Kidney (tissue), 14 donors: ENCODE measurements around the gene MYCBP2. TPM values are rescaled to one million over a fixed set of nuclear protein-coding genes. Genes with fewer than 3 reads are reported as not detected.
"Not testable (repeated sequence)": the region's sequence is repeated elsewhere in the genome, so short reads cannot be mapped to it uniquely, and the experiment has no call there.

Experiments used
- DNase-seq, 5 donors: peaks; one replicate each; pipeline ENCODE4 v3.0.0-alpha.2; 2013 to 2020
- FAIRE-seq: peaks from 2 replicates; lab custom pipeline; 2012; peaks lifted over from hg19 to GRCh38; lab: Jason Lieb, UNC
- H3K27ac ChIP-seq, 2 donors: one replicate each; pipeline ENCODE4 v1.7.0; 2013; ENCODE audit warnings: low read depth in 2 of 2, low read length in 2 of 2, inconsistent platforms in 1 of 2
- H3K27me3 ChIP-seq: one replicate; pipeline ENCODE4 v1.7.1; 2013; ENCODE audit warnings: low read length, inconsistent platforms; ENCODE audit not compliant: control insufficient read depth, insufficient read depth
- H3K36me3 ChIP-seq, 3 donors: one replicate each; pipeline versions ENCODE4 v1.7.0 to v1.7.1; 2013; ENCODE audit warnings: low read length in 3 of 3, control low read depth in 1 of 3, inconsistent platforms in 1 of 3; ENCODE audit not compliant: insufficient read depth in 3 of 3, control insufficient read depth in 2 of 3
- H3K4me1 ChIP-seq, 3 donors: one replicate each; pipeline versions ENCODE4 v1.7.0 to v1.7.1; 2013; ENCODE audit warnings: low read length in 3 of 3, inconsistent platforms in 1 of 3, low read depth in 1 of 3; ENCODE audit not compliant: control insufficient read depth in 2 of 3, insufficient read depth in 2 of 3
- H3K4me3 ChIP-seq, 3 donors: one replicate each; pipeline versions ENCODE4 v1.7.0 to v1.8.1; 2013; ENCODE audit warnings: low read length in 3 of 3, control low read depth in 1 of 3, inconsistent platforms in 1 of 3
- H3K9ac ChIP-seq, 3 donors: one replicate each; pipeline versions ENCODE4 v1.7.0 to v1.7.1; 2013; ENCODE audit warnings: low read length in 3 of 3, control low read depth in 1 of 3, inconsistent platforms in 1 of 3
- H3K9me3 ChIP-seq, 3 donors: one replicate each; pipeline versions ENCODE4 v1.7.0 to v1.7.1; 2013; ENCODE audit warnings: low read length in 3 of 3, control low read depth in 1 of 3, inconsistent platforms in 1 of 3; ENCODE audit not compliant: control insufficient read depth in 2 of 3, insufficient read depth in 1 of 3
- intact Hi-C: fragments of 100-400 bp; cut with DNase I; formaldehyde crosslinking; loops from one replicate; pipeline ENCODE4 v1.11.1; 2022
- polyA plus RNA-seq: library from polyadenylated mRNA; stranded (reverse); fragments of 350-450 nt; fragmentation: Illumina TruSeq; extraction: RNeasy Lipid Tissue Mini Kit (QIAGEN cat#74804); gene quantifications from one replicate; pipeline ENCODE4 v1.2.3, GENCODE V29; 2014; ENCODE audit warnings: low read depth, low replicate concordance; ENCODE audit not compliant: insufficient read depth
- total RNA-seq: library from RNA; stranded (reverse); fragmentation: NEBNext Ultra II Directional; extraction: Animal tissue kit (Norgen Biotek cat#: 25700); gene quantifications from one replicate; pipeline ENCODE4 v1.2.1, GENCODE V29; 2021
- TF ChIP-seq, protein P1 (sequence below): IDR thresholded peaks from 3 replicates; pipeline ENCODE4 v1.5.1; 2012; ENCODE audit warnings: mild to moderate bottlenecking, moderate library complexity, borderline replicate concordance; ENCODE audit not compliant: insufficient read depth; ENCODE audit errors: extremely low read depth
- donor health status: control.
- donor health status: control.
- donor health status: control.
- donor health status: control.
- donor health status: control.
- donor health status: DM: yes; HTN: yes; CAD: no.
- donor health status: Normal renal cell carcinoma (clear cell type).

MYCBP2 gene
- total and polyA plus RNA-seq, 2 donors from 2014 or later = 14.5 to 96.4 TPM

DNA sequence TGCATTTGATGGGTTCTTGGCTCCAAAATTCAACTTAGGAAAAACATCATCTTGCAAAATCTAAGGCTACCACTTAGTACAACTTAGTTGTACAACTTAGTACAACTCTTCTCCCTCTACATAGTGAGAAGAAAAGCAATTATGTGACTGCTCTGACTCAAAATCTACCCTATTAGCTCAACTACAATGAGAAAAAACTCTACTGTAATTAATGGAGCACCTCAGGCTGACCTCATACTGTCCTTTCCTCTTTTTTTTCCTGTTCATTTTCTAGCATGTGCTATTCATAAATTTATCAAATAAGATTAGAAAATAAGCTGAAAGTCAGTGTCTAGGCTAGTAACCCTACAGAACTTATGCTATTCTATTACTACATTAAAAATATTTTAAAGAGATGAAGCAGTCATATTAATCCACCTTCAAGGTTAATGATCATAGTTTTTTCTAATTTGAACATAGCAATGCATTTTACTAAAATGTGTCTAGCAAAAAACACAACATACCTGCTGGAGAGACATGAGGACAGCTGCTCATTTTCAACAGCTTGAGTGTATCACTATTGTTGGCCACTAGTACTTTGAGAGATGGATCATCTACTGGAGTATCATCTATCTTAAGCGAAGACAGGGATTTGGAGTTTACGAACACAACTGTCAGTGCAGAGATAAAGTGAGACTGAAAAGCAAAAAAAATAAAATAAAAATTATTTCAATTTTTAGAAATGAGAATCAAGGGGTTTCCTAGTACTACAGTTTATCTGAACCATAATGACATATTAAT is 311.8 kb downstream of the MYCBP2 start:
- TF ChIP-seq, protein P1, sequence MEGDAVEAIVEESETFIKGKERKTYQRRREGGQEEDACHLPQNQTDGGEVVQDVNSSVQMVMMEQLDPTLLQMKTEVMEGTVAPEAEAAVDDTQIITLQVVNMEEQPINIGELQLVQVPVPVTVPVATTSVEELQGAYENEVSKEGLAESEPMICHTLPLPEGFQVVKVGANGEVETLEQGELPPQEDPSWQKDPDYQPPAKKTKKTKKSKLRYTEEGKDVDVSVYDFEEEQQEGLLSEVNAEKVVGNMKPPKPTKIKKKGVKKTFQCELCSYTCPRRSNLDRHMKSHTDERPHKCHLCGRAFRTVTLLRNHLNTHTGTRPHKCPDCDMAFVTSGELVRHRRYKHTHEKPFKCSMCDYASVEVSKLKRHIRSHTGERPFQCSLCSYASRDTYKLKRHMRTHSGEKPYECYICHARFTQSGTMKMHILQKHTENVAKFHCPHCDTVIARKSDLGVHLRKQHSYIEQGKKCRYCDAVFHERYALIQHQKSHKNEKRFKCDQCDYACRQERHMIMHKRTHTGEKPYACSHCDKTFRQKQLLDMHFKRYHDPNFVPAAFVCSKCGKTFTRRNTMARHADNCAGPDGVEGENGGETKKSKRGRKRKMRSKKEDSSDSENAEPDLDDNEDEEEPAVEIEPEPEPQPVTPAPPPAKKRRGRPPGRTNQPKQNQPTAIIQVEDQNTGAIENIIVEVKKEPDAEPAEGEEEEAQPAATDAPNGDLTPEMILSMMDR = no peak
- no peak for FAIRE-seq
- peaks cover 14 to 49% (median 21%) of the 10 kb centered on the region in 3 donors for H3K36me3 ChIP-seq
- intact Hi-C loops = no loop called here
- DNase-seq = no peak
- H3K27me3 ChIP-seq = no peaks in the 10 kb centered on the region
- H3K9me3 ChIP-seq = no peaks in the 10 kb centered on the region
- no peak overlapping the region for H3K9ac ChIP-seq
- no peak overlapping the region for H3K27ac ChIP-seq
- H3K4me3 ChIP-seq = no peak overlapping the region
- H3K4me1 ChIP-seq = peaks cover 2 to 4% (median 3%) of the 10 kb centered on the region in 3 donors

DNA sequence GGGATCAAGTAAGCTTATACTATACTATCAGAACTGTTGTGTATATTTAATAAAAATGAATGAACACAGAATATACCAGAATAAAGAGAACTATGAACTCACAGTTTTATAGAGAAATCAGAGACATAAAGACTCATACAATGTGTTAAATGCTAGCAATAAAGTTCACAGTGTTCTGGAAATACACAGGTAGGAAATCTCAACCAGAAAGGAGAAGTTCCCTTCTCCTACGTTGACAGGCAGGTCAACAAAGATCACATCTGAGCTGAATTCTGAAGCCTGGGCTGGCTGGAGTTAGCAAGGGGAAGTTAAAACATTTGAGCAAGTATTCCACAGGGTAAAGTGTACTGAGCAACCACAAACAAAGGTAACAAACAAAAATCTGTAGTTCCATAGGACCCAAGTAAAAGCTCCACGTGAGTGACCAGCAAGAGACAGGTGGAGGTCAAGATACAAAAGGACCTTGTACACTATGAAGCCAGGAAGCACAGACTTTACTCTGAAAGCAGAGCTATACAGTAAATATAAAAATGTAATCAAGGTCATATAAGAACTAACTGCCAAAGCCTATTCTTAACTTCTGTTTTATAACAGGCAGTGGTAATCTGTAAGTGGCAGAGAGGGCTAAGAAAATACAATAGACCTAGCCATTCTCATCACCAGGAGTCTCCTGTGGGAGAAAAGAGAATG is 312.9 kb downstream of the MYCBP2 start:
- no peak overlapping the region for H3K4me3 ChIP-seq
- peaks cover 17 to 50% (median 21%) of the 10 kb centered on the region in 3 donors for H3K36me3 ChIP-seq
- no peak for DNase-seq
- H3K9ac ChIP-seq = no peak overlapping the region
- H3K9me3 ChIP-seq = no peaks in the 10 kb centered on the region
- intact Hi-C loops = no loop called here
- TF ChIP-seq, protein P1 = no peak
- FAIRE-seq = no peak
- H3K27me3 ChIP-seq = no peaks in the 10 kb centered on the region
- no peak overlapping the region for H3K27ac ChIP-seq
- H3K4me1 ChIP-seq = peaks cover 2 to 4% (median 3%) of the 10 kb centered on the region in 3 donors

DNA sequence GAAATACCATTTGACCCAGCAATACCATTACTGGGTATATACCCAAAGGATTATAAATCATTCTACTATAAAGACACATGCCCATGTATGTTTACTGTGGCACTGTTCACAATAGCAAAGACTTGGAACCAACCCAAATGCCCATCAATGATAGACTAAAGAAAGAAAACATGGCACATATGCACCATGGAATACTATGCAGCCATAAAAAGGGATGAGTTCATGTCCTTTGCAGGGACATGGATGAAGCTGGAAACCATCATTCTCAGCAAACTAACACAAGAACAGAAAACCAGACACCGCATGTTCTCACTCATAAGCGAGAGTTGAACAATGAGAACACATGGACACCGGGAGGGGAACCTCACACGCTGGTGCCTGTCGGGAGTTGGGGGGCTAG is 317.2 kb downstream of the MYCBP2 start:
- H3K27ac ChIP-seq, DNase-seq, H3K4me3 ChIP-seq, H3K9me3 ChIP-seq, H3K27me3 ChIP-seq, intact Hi-C loops, H3K4me1 ChIP-seq, FAIRE-seq, H3K9ac ChIP-seq: not testable (repeated sequence)
- H3K36me3 ChIP-seq = peaks cover 11 to 33% (median 18%) of the 10 kb centered on the region in 3 donors

DNA sequence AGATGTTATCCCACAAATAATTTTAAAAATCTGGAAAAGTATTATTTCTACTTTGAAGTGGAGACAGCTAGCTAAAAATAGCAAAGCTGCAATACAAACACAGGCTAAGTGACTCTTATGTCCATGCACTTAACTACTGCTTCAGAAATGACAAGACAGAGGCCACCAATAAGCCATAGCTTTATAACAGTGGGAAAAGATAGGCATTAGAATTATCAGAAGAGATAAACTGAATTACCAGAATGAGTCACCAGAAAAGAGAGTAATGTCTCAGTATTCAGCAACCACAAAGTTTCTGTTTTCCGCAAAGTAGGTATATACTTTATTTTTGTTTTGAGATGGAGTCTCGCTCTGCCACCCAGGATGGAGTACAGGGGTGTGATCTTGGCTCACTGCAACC is 317.9 kb downstream of the MYCBP2 start:
- DNase-seq = no peak
- no peak for FAIRE-seq
- Histone ChIP-seq H3K27me3 (no peaks in the 10 kb centered on the region), H3K9me3 (no peaks in the 10 kb centered on the region), H3K9ac (no peak overlapping the region), H3K27ac (no peak overlapping the region), H3K4me3 (no peak overlapping the region), H3K4me1 (peaks cover 0 to 3% (median 0%) of the 10 kb centered on the region in 3 donors), H3K36me3 (peaks cover 6 to 26% (median 13%) of the 10 kb centered on the region in 3 donors)
- TF ChIP-seq, protein P1 = no peak
- intact Hi-C loops = no loop called here

DNA sequence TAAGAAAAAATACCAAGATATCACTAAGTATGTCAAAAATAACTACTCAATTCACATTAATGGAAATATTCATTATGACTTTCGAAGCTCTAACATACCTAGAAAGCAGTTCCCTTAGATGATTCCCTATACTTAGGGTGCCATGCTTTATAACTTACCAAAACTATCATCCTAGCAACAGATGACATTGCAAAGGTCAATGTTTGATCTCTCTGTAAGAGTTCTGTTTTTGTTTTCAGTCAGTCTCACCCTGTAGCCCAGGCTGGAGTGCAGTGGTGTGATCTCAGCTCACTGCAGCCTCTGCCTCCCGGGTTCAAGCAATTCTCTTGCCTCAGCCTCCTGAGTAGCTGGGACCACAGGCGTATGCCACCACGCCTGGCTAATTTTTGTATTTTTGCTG is 318.6 kb downstream of the MYCBP2 start:
- FAIRE-seq, intact Hi-C loops: not testable (repeated sequence)

More for the DNA sequence above, 318.6 kb downstream of the MYCBP2 start:
- peaks cover under 1 to 21% (median 13%) of the 10 kb centered on the region in 3 donors for H3K36me3 ChIP-seq
- H3K27ac ChIP-seq, H3K4me1 ChIP-seq, H3K9ac ChIP-seq, H3K27me3 ChIP-seq, H3K9me3 ChIP-seq, DNase-seq, H3K4me3 ChIP-seq: not testable (repeated sequence)
